ENCODE data around the gene MUC16.

DNA sequence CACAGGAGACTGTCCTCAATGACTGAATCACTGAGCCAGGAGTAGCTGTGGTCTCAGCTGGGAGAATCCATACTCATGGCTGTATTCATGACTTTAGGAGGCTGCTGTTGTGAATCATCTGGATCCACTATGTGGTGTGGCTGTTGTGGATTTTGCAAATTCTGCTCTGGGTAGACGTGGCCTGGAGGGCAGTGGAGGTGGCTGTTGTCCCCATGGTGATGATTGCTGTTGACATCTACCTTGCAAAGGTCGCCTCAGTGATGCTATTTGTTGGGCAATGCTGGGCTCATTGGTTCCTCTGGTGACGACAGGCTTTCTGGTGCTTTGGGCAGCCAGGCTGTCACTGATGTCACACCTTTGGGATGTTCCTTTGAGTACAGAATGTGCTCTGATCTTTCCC lies 23.9 kb downstream of the MUC16 start:
- TF ChIP-seq CTCF (IDR thresholded peaks at IDR 0.05) (no peak), POLR2A (IDR thresholded peaks at IDR 0.05) (no peak)
